WTC11 (cell line): ENCODE measurements around the gene ABCC11. TPM values are rescaled to one million over a fixed set of nuclear protein-coding genes. Genes with fewer than 3 reads are reported as not detected.

Experiments used
- ATAC-seq: fragments of 200-7000 bp; cut with Tn5 transposase; 2 replicates; pipeline ENCODE4 v1.10.0; 2021; ENCODE audit warnings: mild to moderate bottlenecking, moderate library complexity
- CTCF ChIA-PET: fragments of 300-600 bp; sonication (Branson Sonifier 250); formaldehyde crosslinking; loops from one replicate; lab custom pipeline; 2021; ENCODE audit warnings: antibody characterized with exemption; lab: Charles Lee
- POLR2A ChIA-PET: fragments of 350-600 bp; sonication (Branson Sonifier 250); formaldehyde crosslinking; loops from one replicate; lab custom pipeline; 2021; ENCODE audit warnings: antibody characterized with exemption; lab: Charles Lee
- DNase-seq: peaks from one replicate; pipeline ENCODE4 v3.0.0; 2021; ENCODE audit warnings: low spot score
- H3K27ac Mint-ChIP-seq: 2 replicates; pipeline ENCODE4 v1.8.0; 2021; ENCODE audit warnings: mixed read lengths
- H3K27me3 Mint-ChIP-seq: 2 replicates; pipeline ENCODE4 v1.8.0; 2021; ENCODE audit warnings: low read depth, mild to moderate bottlenecking, moderate library complexity, mixed read lengths
- H3K36me3 Mint-ChIP-seq: 2 replicates; pipeline ENCODE4 v1.8.0; 2021; ENCODE audit warnings: mixed read lengths
- H3K4me1 Mint-ChIP-seq: 2 replicates; pipeline ENCODE4 v1.8.0; 2022; ENCODE audit warnings: mixed read lengths
- H3K4me3 Mint-ChIP-seq: 2 replicates; pipeline ENCODE4 v1.8.0; 2021; ENCODE audit warnings: mild to moderate bottlenecking, moderate library complexity, mixed read lengths
- H3K9me3 Mint-ChIP-seq: 2 replicates; pipeline ENCODE4 v1.8.0; 2021; ENCODE audit warnings: mixed read lengths
- CBFB ChIP-seq: sonication (generic); formaldehyde crosslinking; IDR thresholded peaks from 2 replicates; pipeline ENCODE4 v1.8.1; 2022; ENCODE audit warnings: mild to moderate bottlenecking, low read depth, missing genetic modification reagents
- ELF4 ChIP-seq: sonication (generic); formaldehyde crosslinking; IDR thresholded peaks from 2 replicates; pipeline ENCODE4 v1.8.1; 2022; ENCODE audit warnings: low read depth, mild to moderate bottlenecking, moderate library complexity, missing genetic modification reagents
- EMX1 ChIP-seq: fragments of 250-450 bp; sonication (Bioruptor Pico); IDR thresholded peaks from 2 replicates; pipeline ENCODE4 v1.8.0; 2021; ENCODE audit warnings: mild to moderate bottlenecking
- FOXP1 ChIP-seq: sonication (generic); formaldehyde crosslinking; IDR thresholded peaks from 2 replicates; pipeline ENCODE4 v1.8.0; 2022; ENCODE audit warnings: missing genetic modification reagents, mild to moderate bottlenecking, moderate library complexity, borderline replicate concordance
- GABPB1 ChIP-seq: sonication (generic); formaldehyde crosslinking; IDR thresholded peaks from 2 replicates; pipeline ENCODE4 v1.8.1; 2023; ENCODE audit warnings: mild to moderate bottlenecking, missing genetic modification reagents
- JUN ChIP-seq: sonication (generic); formaldehyde crosslinking; IDR thresholded peaks from 2 replicates; pipeline ENCODE4 v1.8.0; 2023; ENCODE audit warnings: mild to moderate bottlenecking, missing genetic modification reagents
- KAT7 ChIP-seq: sonication (generic); formaldehyde crosslinking; IDR thresholded peaks from 2 replicates; pipeline ENCODE4 v1.8.1; 2023; ENCODE audit warnings: missing genetic modification reagents, mild to moderate bottlenecking, borderline replicate concordance
- MXD4 ChIP-seq: fragments of 250-450 bp; sonication (Bioruptor Pico); IDR thresholded peaks from 2 replicates; pipeline ENCODE4 v1.8.0; 2021; ENCODE audit warnings: mild to moderate bottlenecking, moderate library complexity, borderline replicate concordance
- MYBL2 ChIP-seq: sonication (generic); formaldehyde crosslinking; IDR thresholded peaks from 2 replicates; pipeline ENCODE4 v1.8.1; 2023; ENCODE audit warnings: mild to moderate bottlenecking, moderate library complexity, missing genetic modification reagents
- NFATC4 ChIP-seq: fragments of 250-450 bp; sonication (Bioruptor Pico); IDR thresholded peaks from 2 replicates; pipeline ENCODE4 v1.9.0; 2021; ENCODE audit warnings: mild to moderate bottlenecking
- NFE2L1 ChIP-seq: sonication (generic); formaldehyde crosslinking; IDR thresholded peaks from 2 replicates; pipeline ENCODE4 v1.8.1; 2023; ENCODE audit warnings: missing genetic modification reagents
- RELA ChIP-seq: sonication (generic); formaldehyde crosslinking; IDR thresholded peaks from 2 replicates; pipeline ENCODE4 v1.8.1; 2022; ENCODE audit warnings: missing genetic modification reagents, mild to moderate bottlenecking, borderline replicate concordance
- SOX15 ChIP-seq: fragments of 250-450 bp; sonication (Bioruptor Pico); IDR thresholded peaks from 2 replicates; pipeline ENCODE4 v1.9.0; 2021; ENCODE audit warnings: mild to moderate bottlenecking
- TCF7 ChIP-seq: sonication (generic); formaldehyde crosslinking; IDR thresholded peaks from 2 replicates; pipeline ENCODE4 v1.8.0; 2022; ENCODE audit warnings: mild to moderate bottlenecking, low read depth, missing genetic modification reagents, moderate library complexity
- ZNF138 ChIP-seq: sonication (generic); formaldehyde crosslinking; conservative IDR thresholded peaks from 2 replicates; pipeline ENCODE4 v1.8.1; 2022; ENCODE audit warnings: mild to moderate bottlenecking, moderate library complexity, missing genetic modification reagents
- ZNF396 ChIP-seq: fragments of 250-450 bp; sonication (Bioruptor Pico); IDR thresholded peaks from 2 replicates; pipeline ENCODE4 v1.8.0; 2021; ENCODE audit warnings: mild to moderate bottlenecking, moderate library complexity, borderline replicate concordance
- total RNA-seq: library from RNA; stranded (reverse); gene quantifications from 3 replicates; pipeline ENCODE4 v1.2.3, GENCODE V29; 2021
- TF ChIP-seq, protein P1 (sequence below): sonication (generic); formaldehyde crosslinking; IDR thresholded peaks from 2 replicates; pipeline ENCODE4 v1.8.1; 2023; ENCODE audit warnings: mild to moderate bottlenecking, missing genetic modification reagents, borderline replicate concordance
- TF ChIP-seq, protein P2 (sequence below): sonication (generic); formaldehyde crosslinking; IDR thresholded peaks from 2 replicates; pipeline ENCODE4 v1.8.1; 2022; ENCODE audit warnings: low read depth, mild to moderate bottlenecking, moderate library complexity, missing genetic modification reagents, borderline replicate concordance
- TF ChIP-seq, protein P3 (sequence below): fragments of 250-450 bp; sonication (Bioruptor Pico); IDR thresholded peaks from 2 replicates; pipeline ENCODE4 v1.9.0; 2021; ENCODE audit warnings: mild to moderate bottlenecking
- TF ChIP-seq, protein P4 (sequence below): sonication (generic); formaldehyde crosslinking; IDR thresholded peaks from 2 replicates; pipeline ENCODE4 v1.8.0; 2022; ENCODE audit warnings: mild to moderate bottlenecking, missing genetic modification reagents
- TF ChIP-seq, protein P5 (sequence below): sonication (generic); formaldehyde crosslinking; IDR thresholded peaks from 2 replicates; pipeline ENCODE4 v1.8.0; 2022; ENCODE audit warnings: mild to moderate bottlenecking, missing genetic modification reagents

ABCC11 gene
- total RNA-seq, 1 experiment from 2014 or later: not detected

DNA sequence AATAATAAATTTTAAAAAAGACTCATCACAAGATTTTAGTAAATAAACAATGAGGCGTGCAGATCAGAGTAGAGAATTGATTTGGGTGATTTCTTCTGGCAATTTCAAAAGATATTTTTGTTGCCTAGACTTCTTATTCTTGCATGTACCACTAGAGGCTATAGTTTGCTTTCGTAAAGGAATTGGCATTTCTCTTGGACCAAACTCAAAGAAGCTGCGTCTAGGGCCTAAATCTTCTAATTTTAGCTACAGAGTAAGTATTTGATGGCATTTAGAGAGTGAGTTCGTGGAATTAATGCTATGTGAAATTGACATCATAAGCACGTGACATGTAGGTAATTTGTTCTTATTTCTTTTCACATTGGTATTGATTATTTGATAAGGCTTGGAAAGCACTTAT lies 24.4 kb upstream of the ABCC11 start:
- Mint-ChIP-seq H3K27ac (no peak overlapping the region), H3K4me3 (no peak overlapping the region), H3K27me3 (no peaks in the 10 kb centered on the region), H3K36me3 (0 out of 2 replicates have a peak, but pooled peaks cover 7% of the 10 kb centered on the region), H3K4me1 (peaks cover 12% of the 10 kb centered on the region), H3K9me3 (no peaks in the 10 kb centered on the region)
- DNase-seq (no peak), ATAC-seq (no peak)
- ChIA-PET CTCF (interaction anchor here (1.2 kb wide), 1 partner anchor 352 kb away, joined by 3 read pairs; no protein-coding TSS in a partner anchor), POLR2A (no interaction called here)
- no peak for TF ChIP-seq ELF4 (CRISPR knock-in tag)

DNA sequence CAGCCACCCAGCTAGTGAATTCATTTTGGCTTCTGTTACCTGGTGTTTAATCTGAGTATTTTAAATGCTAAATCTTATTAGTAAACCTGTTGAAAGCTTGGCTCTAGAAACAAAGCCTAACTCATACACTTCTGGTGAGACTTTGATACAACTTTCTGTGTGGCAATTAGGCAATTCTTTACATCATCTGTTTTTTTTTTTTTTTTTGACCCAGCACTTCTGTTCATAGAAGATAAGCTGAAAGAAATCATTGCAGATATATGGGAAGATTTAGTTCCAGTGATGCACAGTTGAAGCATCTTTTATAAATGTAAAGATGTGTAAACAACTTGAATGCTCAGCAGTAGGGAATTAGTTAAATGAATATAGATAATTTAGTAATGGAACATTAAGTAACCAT lies 21.7 kb upstream of the ABCC11 start:
- no peak for ATAC-seq
- ChIA-PET CTCF (interaction anchor here (1.0 kb wide), 1 partner anchor 37 kb away, joined by 3 read pairs; no protein-coding TSS in a partner anchor), POLR2A (no interaction called here)
- Mint-ChIP-seq H3K27me3 (no peaks in the 10 kb centered on the region), H3K9me3 (peaks cover 9% of the 10 kb centered on the region), H3K4me1 (no peaks in the 10 kb centered on the region), H3K27ac (no peak overlapping the region), H3K36me3 (peaks cover 19% of the 10 kb centered on the region), H3K4me3 (no peak overlapping the region)
- DNase-seq: no peak
- TF ChIP-seq, protein P1, sequence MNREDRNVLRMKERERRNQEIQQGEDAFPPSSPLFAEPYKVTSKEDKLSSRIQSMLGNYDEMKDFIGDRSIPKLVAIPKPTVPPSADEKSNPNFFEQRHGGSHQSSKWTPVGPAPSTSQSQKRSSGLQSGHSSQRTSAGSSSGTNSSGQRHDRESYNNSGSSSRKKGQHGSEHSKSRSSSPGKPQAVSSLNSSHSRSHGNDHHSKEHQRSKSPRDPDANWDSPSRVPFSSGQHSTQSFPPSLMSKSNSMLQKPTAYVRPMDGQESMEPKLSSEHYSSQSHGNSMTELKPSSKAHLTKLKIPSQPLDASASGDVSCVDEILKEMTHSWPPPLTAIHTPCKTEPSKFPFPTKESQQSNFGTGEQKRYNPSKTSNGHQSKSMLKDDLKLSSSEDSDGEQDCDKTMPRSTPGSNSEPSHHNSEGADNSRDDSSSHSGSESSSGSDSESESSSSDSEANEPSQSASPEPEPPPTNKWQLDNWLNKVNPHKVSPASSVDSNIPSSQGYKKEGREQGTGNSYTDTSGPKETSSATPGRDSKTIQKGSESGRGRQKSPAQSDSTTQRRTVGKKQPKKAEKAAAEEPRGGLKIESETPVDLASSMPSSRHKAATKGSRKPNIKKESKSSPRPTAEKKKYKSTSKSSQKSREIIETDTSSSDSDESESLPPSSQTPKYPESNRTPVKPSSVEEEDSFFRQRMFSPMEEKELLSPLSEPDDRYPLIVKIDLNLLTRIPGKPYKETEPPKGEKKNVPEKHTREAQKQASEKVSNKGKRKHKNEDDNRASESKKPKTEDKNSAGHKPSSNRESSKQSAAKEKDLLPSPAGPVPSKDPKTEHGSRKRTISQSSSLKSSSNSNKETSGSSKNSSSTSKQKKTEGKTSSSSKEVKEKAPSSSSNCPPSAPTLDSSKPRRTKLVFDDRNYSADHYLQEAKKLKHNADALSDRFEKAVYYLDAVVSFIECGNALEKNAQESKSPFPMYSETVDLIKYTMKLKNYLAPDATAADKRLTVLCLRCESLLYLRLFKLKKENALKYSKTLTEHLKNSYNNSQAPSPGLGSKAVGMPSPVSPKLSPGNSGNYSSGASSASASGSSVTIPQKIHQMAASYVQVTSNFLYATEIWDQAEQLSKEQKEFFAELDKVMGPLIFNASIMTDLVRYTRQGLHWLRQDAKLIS (CRISPR knock-in tag): no peak
- TF ChIP-seq MXD4: no peak
- no peak for TF ChIP-seq GABPB1 (CRISPR knock-in tag)
- TF ChIP-seq, protein P2, sequence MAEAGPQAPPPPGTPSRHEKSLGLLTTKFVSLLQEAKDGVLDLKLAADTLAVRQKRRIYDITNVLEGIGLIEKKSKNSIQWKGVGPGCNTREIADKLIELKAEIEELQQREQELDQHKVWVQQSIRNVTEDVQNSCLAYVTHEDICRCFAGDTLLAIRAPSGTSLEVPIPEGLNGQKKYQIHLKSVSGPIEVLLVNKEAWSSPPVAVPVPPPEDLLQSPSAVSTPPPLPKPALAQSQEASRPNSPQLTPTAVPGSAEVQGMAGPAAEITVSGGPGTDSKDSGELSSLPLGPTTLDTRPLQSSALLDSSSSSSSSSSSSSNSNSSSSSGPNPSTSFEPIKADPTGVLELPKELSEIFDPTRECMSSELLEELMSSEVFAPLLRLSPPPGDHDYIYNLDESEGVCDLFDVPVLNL (CRISPR knock-in tag): no peak
- no peak for TF ChIP-seq CBFB (CRISPR knock-in tag)
- TF ChIP-seq ZNF396 (CRISPR knock-in tag): no peak
- TF ChIP-seq TCF7 (CRISPR knock-in tag): no peak
- no peak for TF ChIP-seq RELA (CRISPR knock-in tag)
- no peak for TF ChIP-seq ZNF138
- no peak for TF ChIP-seq ELF4 (CRISPR knock-in tag)

DNA sequence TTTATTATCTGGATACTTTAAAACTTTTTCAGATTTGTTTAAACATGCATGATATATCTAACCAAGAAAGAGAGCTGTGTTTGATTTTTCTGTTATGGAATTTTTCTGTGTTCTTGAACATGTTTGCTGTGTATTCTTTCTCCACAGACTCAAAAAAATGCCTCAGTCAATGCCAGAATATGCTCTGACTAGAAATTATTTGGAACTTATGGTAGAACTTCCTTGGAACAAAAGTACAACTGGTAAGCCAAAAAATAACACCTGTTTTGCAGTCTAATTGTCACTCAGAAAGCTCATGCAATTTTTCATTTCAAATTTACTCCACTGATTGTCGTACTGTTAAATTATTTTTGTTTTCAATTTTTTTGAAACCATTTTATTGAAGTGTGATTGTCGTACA lies 15.3 kb upstream of the ABCC11 start:
- CTCF ChIA-PET: no interaction called here
- DNase-seq (no peak), ATAC-seq (no peak)
- Mint-ChIP-seq H3K36me3 (peaks cover 64% of the 10 kb centered on the region), H3K4me1 (no peaks in the 10 kb centered on the region), H3K27ac (no peak overlapping the region), H3K27me3 (no peaks in the 10 kb centered on the region), H3K4me3 (no peak overlapping the region), H3K9me3 (peaks cover 26% of the 10 kb centered on the region)
- POLR2A ChIA-PET: no interaction called here
- TF ChIP-seq FOXP1 (no peak), EMX1 (no peak), JUN (CRISPR knock-in tag) (no peak), KAT7 (CRISPR knock-in tag) (no peak), MYBL2 (CRISPR knock-in tag) (no peak), NFATC4 (CRISPR knock-in tag) (no peak), NFE2L1 (no peak), SOX15 (no peak)
- TF ChIP-seq, protein P1 (CRISPR knock-in tag): no peak
- TF ChIP-seq, protein P3, sequence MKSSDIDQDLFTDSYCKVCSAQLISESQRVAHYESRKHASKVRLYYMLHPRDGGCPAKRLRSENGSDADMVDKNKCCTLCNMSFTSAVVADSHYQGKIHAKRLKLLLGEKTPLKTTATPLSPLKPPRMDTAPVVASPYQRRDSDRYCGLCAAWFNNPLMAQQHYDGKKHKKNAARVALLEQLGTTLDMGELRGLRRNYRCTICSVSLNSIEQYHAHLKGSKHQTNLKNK (CRISPR knock-in tag): no peak
- TF ChIP-seq, protein P4, sequence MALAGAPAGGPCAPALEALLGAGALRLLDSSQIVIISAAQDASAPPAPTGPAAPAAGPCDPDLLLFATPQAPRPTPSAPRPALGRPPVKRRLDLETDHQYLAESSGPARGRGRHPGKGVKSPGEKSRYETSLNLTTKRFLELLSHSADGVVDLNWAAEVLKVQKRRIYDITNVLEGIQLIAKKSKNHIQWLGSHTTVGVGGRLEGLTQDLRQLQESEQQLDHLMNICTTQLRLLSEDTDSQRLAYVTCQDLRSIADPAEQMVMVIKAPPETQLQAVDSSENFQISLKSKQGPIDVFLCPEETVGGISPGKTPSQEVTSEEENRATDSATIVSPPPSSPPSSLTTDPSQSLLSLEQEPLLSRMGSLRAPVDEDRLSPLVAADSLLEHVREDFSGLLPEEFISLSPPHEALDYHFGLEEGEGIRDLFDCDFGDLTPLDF (CRISPR knock-in tag): no peak
- TF ChIP-seq, protein P5, sequence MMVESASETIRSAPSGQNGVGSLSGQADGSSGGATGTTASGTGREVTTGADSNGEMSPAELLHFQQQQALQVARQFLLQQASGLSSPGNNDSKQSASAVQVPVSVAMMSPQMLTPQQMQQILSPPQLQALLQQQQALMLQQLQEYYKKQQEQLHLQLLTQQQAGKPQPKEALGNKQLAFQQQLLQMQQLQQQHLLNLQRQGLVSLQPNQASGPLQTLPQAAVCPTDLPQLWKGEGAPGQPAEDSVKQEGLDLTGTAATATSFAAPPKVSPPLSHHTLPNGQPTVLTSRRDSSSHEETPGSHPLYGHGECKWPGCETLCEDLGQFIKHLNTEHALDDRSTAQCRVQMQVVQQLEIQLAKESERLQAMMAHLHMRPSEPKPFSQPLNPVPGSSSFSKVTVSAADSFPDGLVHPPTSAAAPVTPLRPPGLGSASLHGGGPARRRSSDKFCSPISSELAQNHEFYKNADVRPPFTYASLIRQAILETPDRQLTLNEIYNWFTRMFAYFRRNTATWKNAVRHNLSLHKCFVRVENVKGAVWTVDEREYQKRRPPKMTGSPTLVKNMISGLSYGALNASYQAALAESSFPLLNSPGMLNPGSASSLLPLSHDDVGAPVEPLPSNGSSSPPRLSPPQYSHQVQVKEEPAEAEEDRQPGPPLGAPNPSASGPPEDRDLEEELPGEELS (CRISPR knock-in tag): no peak
